Right cardiac atrium (tissue), 5 donors: Measurements from ENCODE around the gene ZDHHC22. TPM values are rescaled to one million over a fixed set of nuclear protein-coding genes. Genes with fewer than 3 reads are reported as not detected.

Experiments used
- ATAC-seq, 2 donors: fragments of 200-7000 bp; cut with Tn5 transposase; one replicate each; pipeline versions ENCODE4 v1.8.0 to v1.9.1; 2020; ENCODE audit warnings: moderate library complexity in 2 of 2, mild to moderate bottlenecking in 1 of 2
- DNase-seq, 3 donors: peaks; one replicate each; pipeline ENCODE4 v3.0.0-alpha.2; 2020
- H3K27ac ChIP-seq: one replicate; pipeline ENCODE4 v1.5.1; 2013; ENCODE audit warnings: mild to moderate bottlenecking, low read length, control low read depth, moderate library complexity
- H3K27me3 ChIP-seq: one replicate; pipeline ENCODE4 v1.6.1; 2013; ENCODE audit not compliant: control insufficient read depth, insufficient read depth
- H3K4me1 ChIP-seq: one replicate; pipeline ENCODE4 v1.6.1; 2013; ENCODE audit warnings: low read length; ENCODE audit not compliant: control insufficient read depth, insufficient read depth
- H3K4me3 ChIP-seq: one replicate; pipeline ENCODE4 v1.5.1; 2013; ENCODE audit warnings: low read length, control low read depth
- H3K9me3 ChIP-seq: one replicate; pipeline ENCODE4 v1.6.1; 2013; ENCODE audit warnings: low read length; ENCODE audit not compliant: control insufficient read depth
- WGBS: extraction: QIAGEN DNeasy Blood & Tissue Kit; methylation state at CpG from one replicate; pipeline ENCODE4 v1.1.7; 2013; 5-methylcytosine and 5-hydroxymethylcytosine counted together
- intact Hi-C, 4 donors: fragments of 100-400 bp; cut with DNase I; formaldehyde crosslinking; loops; one replicate each; pipeline versions ENCODE4 v1.11.0 to v1.14.0; 2022 to 2023
- polyA plus RNA-seq: library from polyadenylated mRNA; stranded (reverse); fragments of 200-250 nt; gene quantifications from one replicate; pipeline ENCODE4 v1.2.3, GENCODE V29; 2013
- total RNA-seq, 4 donors: library from RNA; stranded (reverse); fragmentation: NEBNext Ultra II Directional; extraction: Animal tissue kit (Norgen Biotek cat#: 25700); gene quantifications; one replicate each; pipeline ENCODE4 v1.2.1, GENCODE V29; 2021
- donor health status: healthy with polysubstance abuse.
- donor health status: DM: no; HTN: yes; CAD: no.
- donor health status: DM: no; HTN: no; CAD: no.
- donor health status: DM: no; HTN: yes; CAD: no; lungs with severe emphysema.
- donor health status: DM: yes; HTN: yes; CAD: no.

The ZDHHC22 gene
- total and polyA plus RNA-seq, 5 donors, result not detected

- WGBS, result 26% methylated on average over 7 of the region's 7 CpGs
- Histone ChIP-seq H3K4me1 (peaks cover 17% of the 10 kb centered on the region), H3K27ac (peak overlapping the region; percentile 65), H3K27me3 (no peaks in the 10 kb centered on the region), H3K4me3 (peak overlapping the region; percentile 59), H3K9me3 (no peaks in the 10 kb centered on the region)
- ATAC-seq (no peak), DNase-seq (no peak)
- intact Hi-C loops, result no loop called here
Observed at GRCh38 chr14:77099425-77100167, 42.0 kb downstream of the ZDHHC22 start.

- intact Hi-C loops, result no loop called here
- 7% methylated on average over 23 of the region's 23 CpGs for WGBS
Observed at GRCh38 chr14:77098529-77099353, 42.9 kb downstream of the ZDHHC22 start.

GRCh38 chr14:77097700-77098528 lies 43.7 kb downstream of the ZDHHC22 start, which contains the start of gene CIPC:
TSS of gene CIPC (plus strand) at chr14:77098258. CDS start at chr14:77105709, 7,451 bp downstream.
- intact Hi-C loops, result no loop called here
- Histone ChIP-seq H3K27me3 (no peaks in the 10 kb centered on the region), H3K4me3 (peak within 1 kb of the TSS; percentile 59), H3K4me1 (peaks cover 5% of the 10 kb centered on the region), H3K27ac (peak within 1 kb of the TSS; percentile 96), H3K9me3 (no peaks in the 10 kb centered on the region)
- ATAC-seq (peak; percentile 96), DNase-seq (peak; percentile 100)
- under 1% methylated on average over 87 of the region's 87 CpGs for WGBS

More at GRCh38 chr14:77098529-77099353, 42.9 kb downstream of the ZDHHC22 start:
- ATAC-seq (peak; percentile 53), DNase-seq (peak; percentile 66 to 89 (median 85))
- peak overlapping the region; percentile 59 for H3K4me3 ChIP-seq
- peak overlapping the region; percentile 96 for H3K27ac ChIP-seq
- no peaks in the 10 kb centered on the region for H3K27me3 ChIP-seq
- peaks cover 9% of the 10 kb centered on the region for H3K4me1 ChIP-seq
- H3K9me3 ChIP-seq, result no peaks in the 10 kb centered on the region

- Histone ChIP-seq H3K9me3 (no peaks in the 10 kb centered on the region), H3K4me3 (peak overlapping the region; percentile 45), H3K4me1 (peaks cover 5% of the 10 kb centered on the region), H3K27me3 (no peaks in the 10 kb centered on the region), H3K27ac (peak overlapping the region; percentile 95)
- DNase-seq (no peak), ATAC-seq (peak in 1 of 2 donors; percentile 0)
- intact Hi-C loops, result no loop called here
- 3% methylated on average over 20 of the region's 20 CpGs for WGBS
Observed at GRCh38 chr14:77097006-77097699, 44.4 kb downstream of the ZDHHC22 start.

DNA sequence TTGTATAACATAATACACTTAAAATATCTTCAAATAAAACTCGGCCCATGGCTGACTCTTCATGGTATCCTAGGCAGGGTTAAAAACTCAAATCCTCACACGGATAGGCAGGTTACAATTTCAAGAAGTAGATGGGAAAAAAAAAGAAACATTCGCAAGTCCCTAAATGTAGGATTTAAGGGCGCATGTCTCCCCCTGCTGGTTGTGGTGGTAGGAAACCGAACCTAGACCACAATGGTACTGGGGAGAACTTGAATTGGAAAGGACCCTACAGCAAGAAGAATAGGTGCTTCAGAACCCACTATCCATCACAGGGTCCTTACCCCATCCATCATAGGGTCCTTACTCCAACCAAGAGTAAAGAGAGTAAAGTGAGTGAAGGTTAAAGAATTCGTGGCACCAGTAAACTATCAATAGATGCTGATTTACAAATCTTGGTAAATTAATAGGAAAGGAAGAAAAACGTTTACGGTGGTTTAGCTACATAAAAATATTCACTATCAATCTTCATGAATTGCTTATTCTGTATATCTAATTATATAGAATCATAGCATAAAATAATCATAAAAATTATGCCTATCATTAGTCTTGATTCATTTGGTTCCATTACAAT lies 46.8 kb downstream of the ZDHHC22 start:
- Histone ChIP-seq H3K4me3 (no peak overlapping the region), H3K9me3 (peaks cover 2% of the 10 kb centered on the region), H3K4me1 (peaks cover 5% of the 10 kb centered on the region), H3K27me3 (no peaks in the 10 kb centered on the region), H3K27ac (no peak overlapping the region)
- 24% methylated on average over 8 of the region's 8 CpGs for WGBS
- DNase-seq (peak; percentile 81 to 91 (median 85)), ATAC-seq (no peak)
- intact Hi-C loops, result no loop called here

DNA sequence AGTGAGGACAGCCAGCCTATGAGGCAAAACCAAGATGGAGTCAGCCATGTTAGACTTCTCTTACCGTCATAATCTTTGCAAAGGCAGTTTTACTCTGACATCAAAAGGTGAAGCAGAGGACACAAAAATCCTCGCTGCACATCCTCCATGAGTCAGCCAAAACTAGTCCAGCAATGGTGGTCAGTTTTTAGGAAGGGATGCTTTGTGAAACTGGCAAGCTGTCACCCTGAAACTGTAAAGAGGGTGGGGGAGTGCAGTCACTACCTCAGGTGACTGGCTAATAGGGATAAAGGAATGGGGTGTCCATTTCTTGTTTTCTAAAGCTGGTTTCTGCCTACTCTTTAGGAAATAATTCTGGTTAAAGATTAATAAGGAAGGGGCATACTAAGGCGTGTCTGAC lies 48.9 kb downstream of the ZDHHC22 start:
- DNase-seq, result no peak
- 87% methylated on average over 3 of the region's 3 CpGs for WGBS
- intact Hi-C loops, result no loop called here

GRCh38 chr14:77091518-77091917 lies 50.1 kb downstream of the ZDHHC22 start:
- H3K27me3 ChIP-seq, result no peaks in the 10 kb centered on the region
- DNase-seq (no peak), ATAC-seq (no peak)
- intact Hi-C loops, result no loop called here
- H3K9me3 ChIP-seq, result peaks cover 2% of the 10 kb centered on the region
- H3K4me1 ChIP-seq, result peaks cover under 1% of the 10 kb centered on the region
- no peak overlapping the region for H3K4me3 ChIP-seq
- no peak overlapping the region for H3K27ac ChIP-seq

More for the DNA sequence above, 48.9 kb downstream of the ZDHHC22 start:
- H3K27ac ChIP-seq, result no peak overlapping the region
- no peak for ATAC-seq
- H3K27me3 ChIP-seq, result no peaks in the 10 kb centered on the region
- no peak overlapping the region for H3K4me3 ChIP-seq
- peaks cover 3% of the 10 kb centered on the region for H3K4me1 ChIP-seq
- H3K9me3 ChIP-seq, result peaks cover 2% of the 10 kb centered on the region

- no peak overlapping the region for H3K27ac ChIP-seq
- WGBS, result 87% methylated on average over 2 of the region's 2 CpGs
- H3K4me1 ChIP-seq, result no peaks in the 10 kb centered on the region
- ATAC-seq, result no peak
- no peaks in the 10 kb centered on the region for H3K27me3 ChIP-seq
- no peak overlapping the region for H3K4me3 ChIP-seq
- intact Hi-C loops, result no loop called here
- peaks cover 2% of the 10 kb centered on the region for H3K9me3 ChIP-seq
- no peak for DNase-seq
Observed at GRCh38 chr14:77088645-77089044, 52.9 kb downstream of the ZDHHC22 start.

DNA sequence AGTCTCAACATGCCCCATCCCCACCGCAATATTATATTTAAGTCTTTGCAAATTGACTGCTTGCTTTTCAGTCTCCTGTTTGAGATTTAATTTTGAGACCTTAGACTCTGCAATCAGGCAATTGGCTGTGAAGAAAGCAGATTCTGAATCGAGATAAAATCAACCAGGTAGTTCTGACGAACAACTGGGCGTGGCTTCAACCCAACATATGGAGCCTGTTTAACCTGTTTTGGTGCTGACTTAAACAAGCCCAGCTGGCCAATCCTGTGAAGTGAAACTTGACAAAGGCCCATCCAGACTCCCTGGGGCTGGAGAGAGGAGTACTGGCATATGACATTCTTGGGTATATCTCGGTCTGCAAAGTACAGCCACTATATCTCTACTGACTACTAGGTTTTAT lies 53.4 kb downstream of the ZDHHC22 start:
- DNase-seq (no peak), ATAC-seq (no peak)
- WGBS, result 69% methylated on average over 5 of the region's 5 CpGs
- no peak overlapping the region for H3K4me3 ChIP-seq
- no peaks in the 10 kb centered on the region for H3K27me3 ChIP-seq
- peaks cover 2% of the 10 kb centered on the region for H3K9me3 ChIP-seq
- H3K27ac ChIP-seq, result no peak overlapping the region
- intact Hi-C loops, result no loop called here
- H3K4me1 ChIP-seq, result no peaks in the 10 kb centered on the region

GRCh38 chr14:77087631-77088030 lies 54.0 kb downstream of the ZDHHC22 start:
- Histone ChIP-seq H3K27ac (no peak overlapping the region), H3K4me1 (no peaks in the 10 kb centered on the region), H3K27me3 (no peaks in the 10 kb centered on the region), H3K9me3 (peaks cover 2% of the 10 kb centered on the region), H3K4me3 (no peak overlapping the region)
- ATAC-seq, result no peak
- intact Hi-C loops, result no loop called here
- DNase-seq, result no peak
- 66% methylated on average over 3 of the region's 3 CpGs for WGBS
